Measurements from ENCODE around the gene SNX2. TPM values are rescaled to one million over a fixed set of nuclear protein-coding genes. Genes with fewer than 3 reads are reported as not detected.

SNX2 gene
- total and polyA plus RNA-seq, 12 donors: 15.1 to 48.5 (median 35.2) TPM

DNA sequence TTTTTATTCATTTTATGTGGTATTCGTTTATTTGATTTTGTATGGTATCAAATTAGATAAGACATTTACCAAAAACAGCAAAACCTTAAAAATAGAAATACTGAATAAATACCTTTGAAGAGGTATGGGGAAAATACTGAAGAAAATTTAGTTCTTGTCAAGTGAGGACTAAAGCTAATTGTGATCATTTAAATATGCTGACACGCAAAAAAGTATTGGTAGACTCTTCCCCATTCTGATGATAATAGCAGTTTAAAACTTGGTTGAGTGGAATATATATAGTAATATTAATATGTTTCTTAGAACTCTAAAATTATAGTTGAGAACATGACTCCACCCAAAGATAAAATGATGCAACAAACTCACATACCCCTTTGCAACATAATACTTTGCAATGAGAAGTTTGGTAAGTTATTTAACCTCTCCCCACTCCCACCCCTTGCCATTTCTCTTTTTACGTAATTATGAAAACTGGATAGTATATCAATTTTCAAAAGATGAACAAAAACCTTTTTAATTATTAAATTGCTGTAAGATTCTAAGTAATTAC is 40.4 kb downstream of the SNX2 start:
- TF ChIP-seq, protein P1, sequence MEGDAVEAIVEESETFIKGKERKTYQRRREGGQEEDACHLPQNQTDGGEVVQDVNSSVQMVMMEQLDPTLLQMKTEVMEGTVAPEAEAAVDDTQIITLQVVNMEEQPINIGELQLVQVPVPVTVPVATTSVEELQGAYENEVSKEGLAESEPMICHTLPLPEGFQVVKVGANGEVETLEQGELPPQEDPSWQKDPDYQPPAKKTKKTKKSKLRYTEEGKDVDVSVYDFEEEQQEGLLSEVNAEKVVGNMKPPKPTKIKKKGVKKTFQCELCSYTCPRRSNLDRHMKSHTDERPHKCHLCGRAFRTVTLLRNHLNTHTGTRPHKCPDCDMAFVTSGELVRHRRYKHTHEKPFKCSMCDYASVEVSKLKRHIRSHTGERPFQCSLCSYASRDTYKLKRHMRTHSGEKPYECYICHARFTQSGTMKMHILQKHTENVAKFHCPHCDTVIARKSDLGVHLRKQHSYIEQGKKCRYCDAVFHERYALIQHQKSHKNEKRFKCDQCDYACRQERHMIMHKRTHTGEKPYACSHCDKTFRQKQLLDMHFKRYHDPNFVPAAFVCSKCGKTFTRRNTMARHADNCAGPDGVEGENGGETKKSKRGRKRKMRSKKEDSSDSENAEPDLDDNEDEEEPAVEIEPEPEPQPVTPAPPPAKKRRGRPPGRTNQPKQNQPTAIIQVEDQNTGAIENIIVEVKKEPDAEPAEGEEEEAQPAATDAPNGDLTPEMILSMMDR (IDR thresholded peaks at IDR 0.05): no peak
- ATAC-seq (no peak), DNase-seq (no peak)
- Histone ChIP-seq H3K27me3 (no peaks in the 10 kb centered on the region), H3K27ac (no peak overlapping the region), H3K36me3 (peaks cover 0 to 88% (median 11%) of the 10 kb centered on the region in 9 donors), H3K4me3 (no peak overlapping the region), H3K4me1 (no peaks in the 10 kb centered on the region), H3K9me3 (no peaks in the 10 kb centered on the region)
- 97 to 99% methylated on average over 3 of the region's 3 CpGs for WGBS, 2 donors
- intact Hi-C loops (cut with DNase I): no loop called here

DNA sequence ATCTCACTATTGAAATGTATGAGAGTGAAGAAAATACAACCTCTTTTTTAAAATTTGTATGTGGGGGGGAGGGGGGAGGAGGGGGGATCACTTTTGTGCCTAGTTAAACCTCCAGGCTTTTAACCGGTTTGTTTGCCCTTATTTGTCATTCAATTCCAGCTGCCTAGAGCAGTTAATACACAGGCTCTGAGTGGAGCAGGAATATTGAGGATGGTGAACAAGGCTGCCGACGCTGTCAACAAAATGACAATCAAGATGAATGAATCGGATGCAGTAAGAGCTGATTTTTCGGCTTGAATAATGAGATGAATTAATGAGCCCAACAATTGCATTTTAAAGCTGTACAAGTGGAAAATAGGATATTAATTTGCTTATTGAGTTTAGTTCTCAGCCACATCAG is 41.9 kb downstream of the SNX2 start:
- no peaks in the 10 kb centered on the region for H3K4me1 ChIP-seq
- intact Hi-C loops (cut with DNase I): no loop called here
- H3K9me3 ChIP-seq: no peaks in the 10 kb centered on the region
- ATAC-seq (no peak), DNase-seq (no peak)
- WGBS, 2 donors: 79 to 88% methylated on average over 5 of the region's 5 CpGs
- H3K4me3 ChIP-seq: no peak overlapping the region
- H3K36me3 ChIP-seq: peaks cover 0 to 96% (median 11%) of the 10 kb centered on the region in 9 donors
- H3K27me3 ChIP-seq: no peaks in the 10 kb centered on the region
- TF ChIP-seq, protein P1 (IDR thresholded peaks at IDR 0.05): no peak
- H3K27ac ChIP-seq: no peak overlapping the region

DNA sequence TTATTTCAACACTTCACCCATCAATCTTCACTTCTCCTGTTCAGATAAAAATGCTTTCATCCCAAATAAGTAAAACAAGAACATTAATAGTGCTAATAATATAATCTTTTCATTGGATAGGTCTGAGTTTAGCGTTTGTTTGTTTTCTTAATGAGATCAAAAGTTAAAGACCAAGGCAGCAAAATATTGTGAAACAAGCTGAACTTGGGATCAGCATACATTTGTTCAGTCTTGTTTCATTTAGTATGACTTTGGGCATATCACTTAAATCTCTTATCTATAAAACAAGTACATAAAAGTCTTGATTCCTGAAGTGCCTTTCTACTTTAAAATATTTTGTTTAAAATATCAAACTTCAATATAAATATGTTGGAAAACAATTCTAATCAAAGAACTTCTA is 57.1 kb downstream of the SNX2 start:
- H3K9me3 ChIP-seq: no peaks in the 10 kb centered on the region
- WGBS, 2 donors: 84 to 92% methylated on average over 1 of the region's 1 CpG
- DNase-seq (no peak), ATAC-seq (no peak)
- no peaks in the 10 kb centered on the region for H3K27me3 ChIP-seq
- no peak overlapping the region for H3K4me3 ChIP-seq
- H3K27ac ChIP-seq: no peak overlapping the region
- no peaks in the 10 kb centered on the region for H3K4me1 ChIP-seq
- intact Hi-C loops (cut with DNase I): no loop called here
- TF ChIP-seq, protein P1 (IDR thresholded peaks at IDR 0.05): no peak
- H3K36me3 ChIP-seq: peaks cover 0 to 49% (median 11%) of the 10 kb centered on the region in 9 donors

DNA sequence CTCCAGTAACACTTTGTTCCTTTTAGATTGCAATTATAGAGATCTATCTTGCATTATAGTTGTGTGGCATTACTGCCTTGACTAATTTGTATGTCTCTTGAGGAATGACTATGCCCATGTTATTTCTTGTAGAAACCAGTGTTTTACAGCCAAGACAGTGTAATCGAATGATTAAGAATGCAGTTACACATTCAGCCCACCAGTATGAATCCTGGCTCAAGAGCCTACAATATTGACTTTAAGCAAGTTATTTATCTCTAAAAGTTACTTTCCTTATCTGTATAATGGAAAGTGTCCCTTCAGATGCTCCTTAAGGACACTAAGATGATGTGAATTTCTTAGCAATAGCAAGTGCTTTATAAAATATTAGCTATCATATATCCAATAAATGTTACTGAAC is 60.8 kb downstream of the SNX2 start:
- intact Hi-C loops (cut with DNase I): no loop called here
- 81 to 84% methylated on average over 1 of the region's 1 CpG for WGBS, 2 donors

More for the DNA sequence above, 60.8 kb downstream of the SNX2 start:
- Histone ChIP-seq H3K9me3 (peaks cover 0 to 7% (median 0%) of the 10 kb centered on the region in 11 donors), H3K36me3 (peaks cover 0 to 13% (median 0%) of the 10 kb centered on the region in 9 donors), H3K27ac (no peak overlapping the region), H3K4me1 (no peaks in the 10 kb centered on the region), H3K27me3 (no peaks in the 10 kb centered on the region), H3K4me3 (no peak overlapping the region)
- DNase-seq: no peak
- TF ChIP-seq, protein P1 (IDR thresholded peaks at IDR 0.05): no peak
- no peak for ATAC-seq
